HG02884 (cell line): ENCODE data around the gene SLC33A1.
"Not testable (repeated sequence)": the region's sequence is repeated elsewhere in the genome, so short reads cannot be mapped to it uniquely, and the experiment has no call there.

Source experiments
- ATAC-seq: cut with Tn5 transposase; IDR thresholded peaks from one replicate; pipeline ENCODE4 v1.9.1; 2021; ENCODE audit warnings: mild to moderate bottlenecking, moderate library complexity; ENCODE audit not compliant: unreplicated experiment

SLC33A1 gene

GRCh38 chr3:155854141-155854940 is at the start of gene SLC33A1:
Gene SLC33A1, minus strand, starts transcription at chr3:155854427. Its CDS starts 430 bp downstream, at chr3:155853997.
- ATAC-seq: peak; percentile 94

- no peak for ATAC-seq
These were observed 41.2 kb upstream of the SLC33A1 start for GRCh38 chr3:155895379-155895900.

GRCh38 chr3:155891321-155891720 is 37.1 kb upstream of the SLC33A1 start:
- no peak for ATAC-seq

- ATAC-seq: no peak
These were observed 36.5 kb upstream of the SLC33A1 start for GRCh38 chr3:155890671-155891190.

GRCh38 chr3:155889952-155890351 is 35.7 kb upstream of the SLC33A1 start:
- ATAC-seq: no peak

GRCh38 chr3:155889212-155889611 is 35.0 kb upstream of the SLC33A1 start:
- ATAC-seq: no peak

GRCh38 chr3:155886915-155887314 is 32.7 kb upstream of the SLC33A1 start:
- no peak for ATAC-seq

GRCh38 chr3:155886348-155886747 is 32.1 kb upstream of the SLC33A1 start:
- ATAC-seq: not testable (repeated sequence)

- no peak for ATAC-seq
These were observed 31.1 kb upstream of the SLC33A1 start for GRCh38 chr3:155885292-155885691.

- ATAC-seq: no peak
These were observed 30.1 kb upstream of the SLC33A1 start for GRCh38 chr3:155884292-155884691.

GRCh38 chr3:155880286-155880685 is 26.1 kb upstream of the SLC33A1 start:
- no peak for ATAC-seq

- no peak for ATAC-seq
These were observed 22.3 kb upstream of the SLC33A1 start for GRCh38 chr3:155876503-155876902.

- no peak for ATAC-seq
These were observed 21.8 kb upstream of the SLC33A1 start for GRCh38 chr3:155876037-155876436.

- ATAC-seq: no peak
These were observed 18.8 kb upstream of the SLC33A1 start for GRCh38 chr3:155872904-155873646.

GRCh38 chr3:155871746-155872158 is 17.5 kb upstream of the SLC33A1 start:
- ATAC-seq: no peak

- peak; percentile 20 for ATAC-seq
These were observed 16.9 kb upstream of the SLC33A1 start for GRCh38 chr3:155870945-155871745.

GRCh38 chr3:155870133-155870944 is 16.1 kb upstream of the SLC33A1 start, which contains the start of gene GMPS:
Gene GMPS, plus strand, starts transcription at chr3:155870650. Its CDS starts 221 bp downstream, at chr3:155870871.
- ATAC-seq: peak; percentile 83

GRCh38 chr3:155869691-155870090 is 15.5 kb upstream of the SLC33A1 start:
- ATAC-seq: no peak

- no peak for ATAC-seq
These were observed 9.0 kb upstream of the SLC33A1 start for GRCh38 chr3:155863072-155863784.
